Peyer's patch (tissue), 4 donors: ENCODE measurements around the gene USPL1.

ENCODE experiments used
- CTCF ChIP-seq, 6 experiments: fragments of 450-650 bp in 4 of 6; fragments of 200-600 bp in 2 of 6; sonication (generic) in 1 of 6; IDR thresholded peaks; one replicate each; pipeline ENCODE4 v1.5.1; 2017 to 2019; ENCODE audit warnings: antibody characterized with exemption in 6 of 6, mild to moderate bottlenecking in 3 of 6, moderate library complexity in 1 of 6
- POLR2A ChIP-seq, 2 donors: fragments of 450-650 bp; IDR thresholded peaks; one replicate each; pipeline ENCODE4 v1.5.1; 2017; ENCODE audit warnings: antibody characterized with exemption in 2 of 2, mild to moderate bottlenecking in 2 of 2, moderate library complexity in 2 of 2

- TF ChIP-seq CTCF (IDR thresholded peaks at IDR 0.05) = no peak
- TF ChIP-seq POLR2A (IDR thresholded peaks at IDR 0.05) = no peak
Measured at GRCh38 chr13:30660796-30661195, 43.1 kb downstream of the USPL1 start.
